Colonic mucosa (tissue), 4 donors: ENCODE results near the gene ZNF780A. TPM values are rescaled to one million over a fixed set of nuclear protein-coding genes. Genes with fewer than 3 reads are reported as not detected.

Experiments
- DNase-seq: peaks from one replicate; pipeline ENCODE4 v3.0.0-alpha.2; 2020
- H3K27ac ChIP-seq: fragments of 200-600 bp; one replicate; pipeline ENCODE4 v1.8.0; 2021
- H3K27me3 ChIP-seq: fragments of 200-600 bp; one replicate; pipeline ENCODE4 v1.8.0; 2021
- H3K36me3 ChIP-seq: fragments of 200-600 bp; one replicate; pipeline ENCODE4 v1.8.0; 2021
- H3K4me1 ChIP-seq: fragments of 200-600 bp; one replicate; pipeline ENCODE4 v1.8.0; 2021; ENCODE audit warnings: mild to moderate bottlenecking
- H3K4me3 ChIP-seq: fragments of 200-600 bp; one replicate; pipeline ENCODE4 v1.8.0; 2021
- H3K9ac ChIP-seq, 2 donors: one replicate each; pipeline ENCODE4 v1.7.0; 2013; ENCODE audit warnings: control low read depth in 2 of 2, low read depth in 2 of 2, low read length in 2 of 2
- H3K9me3 ChIP-seq: fragments of 200-600 bp; one replicate; pipeline ENCODE4 v1.8.0; 2021
- intact Hi-C: fragments of 100-400 bp; cut with DNase I; formaldehyde crosslinking; loops from one replicate; pipeline ENCODE4 v1.14.1; 2022
- total RNA-seq, 2 donors: library from RNA; stranded (reverse); fragmentation: NEBNext Ultra II Directional in 1 of 2; extraction: Animal tissue kit (Norgen Biotek cat#: 25700) in 1 of 2; gene quantifications; one replicate each; pipeline ENCODE4 v1.2.1, GENCODE V29; 2021
- TF ChIP-seq, protein P1 (sequence below): fragments of 200-600 bp; IDR thresholded peaks from one replicate; pipeline ENCODE4 v1.8.0; 2022; ENCODE audit warnings: antibody characterized with exemption, mild to moderate bottlenecking
- donor health status: healthy.
- donor health status: DM: no; HTN: no; CAD: no.
- donor health status: DM: no; HTN: no; CAD: no.

ZNF780A gene
- total RNA-seq, 2 donors from 2014 or later, result 13.1 to 13.4 TPM

DNA sequence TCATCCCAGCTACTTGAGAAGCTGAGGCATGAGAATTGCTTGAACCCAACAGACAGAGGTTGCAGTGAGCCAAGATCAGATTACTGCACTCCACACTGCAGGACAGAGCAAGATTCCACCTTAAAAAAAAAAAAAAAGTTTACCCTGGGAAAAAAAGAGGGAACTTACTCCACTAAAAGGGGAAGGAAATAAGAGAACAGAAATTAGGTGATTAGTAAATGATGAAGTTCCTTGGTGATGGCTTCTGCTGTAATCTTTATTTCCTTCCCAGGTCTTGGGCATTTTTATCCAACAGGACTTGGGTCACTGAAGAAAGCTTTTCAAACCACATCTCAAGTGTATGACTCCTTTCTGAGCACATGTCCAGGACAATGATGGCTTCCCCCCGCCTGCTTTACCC, 9.3 kb downstream of the ZNF780A start:
- DNase-seq, result no peak
- Histone ChIP-seq H3K9ac (no peak overlapping the region), H3K4me1 (no peaks in the 10 kb centered on the region), H3K36me3 (no peaks in the 10 kb centered on the region), H3K27ac (no peak overlapping the region), H3K9me3 (no peaks in the 10 kb centered on the region), H3K27me3 (no peaks in the 10 kb centered on the region), H3K4me3 (no peak overlapping the region)
- intact Hi-C loops, result no loop called here
- TF ChIP-seq, protein P1, sequence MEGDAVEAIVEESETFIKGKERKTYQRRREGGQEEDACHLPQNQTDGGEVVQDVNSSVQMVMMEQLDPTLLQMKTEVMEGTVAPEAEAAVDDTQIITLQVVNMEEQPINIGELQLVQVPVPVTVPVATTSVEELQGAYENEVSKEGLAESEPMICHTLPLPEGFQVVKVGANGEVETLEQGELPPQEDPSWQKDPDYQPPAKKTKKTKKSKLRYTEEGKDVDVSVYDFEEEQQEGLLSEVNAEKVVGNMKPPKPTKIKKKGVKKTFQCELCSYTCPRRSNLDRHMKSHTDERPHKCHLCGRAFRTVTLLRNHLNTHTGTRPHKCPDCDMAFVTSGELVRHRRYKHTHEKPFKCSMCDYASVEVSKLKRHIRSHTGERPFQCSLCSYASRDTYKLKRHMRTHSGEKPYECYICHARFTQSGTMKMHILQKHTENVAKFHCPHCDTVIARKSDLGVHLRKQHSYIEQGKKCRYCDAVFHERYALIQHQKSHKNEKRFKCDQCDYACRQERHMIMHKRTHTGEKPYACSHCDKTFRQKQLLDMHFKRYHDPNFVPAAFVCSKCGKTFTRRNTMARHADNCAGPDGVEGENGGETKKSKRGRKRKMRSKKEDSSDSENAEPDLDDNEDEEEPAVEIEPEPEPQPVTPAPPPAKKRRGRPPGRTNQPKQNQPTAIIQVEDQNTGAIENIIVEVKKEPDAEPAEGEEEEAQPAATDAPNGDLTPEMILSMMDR, result no peak

DNA sequence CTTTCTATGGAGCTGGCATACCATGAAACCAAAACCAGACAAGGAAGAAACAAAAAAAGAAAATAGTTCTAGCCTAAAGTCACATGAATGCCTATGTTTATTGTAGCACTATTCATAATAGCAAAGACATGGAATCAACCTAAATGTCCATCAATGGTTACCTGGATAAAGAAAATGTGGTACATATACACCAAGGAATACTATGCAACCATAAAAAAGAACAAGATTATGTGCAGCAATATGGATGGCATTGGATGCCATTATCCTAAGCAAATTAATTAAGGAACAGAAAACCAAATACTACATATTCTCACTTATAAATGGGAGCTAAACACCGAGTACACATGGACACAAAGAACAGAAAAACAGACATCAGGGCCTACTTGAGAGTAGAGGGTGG, 10.5 kb downstream of the ZNF780A start:
- Histone ChIP-seq H3K4me1 (no peaks in the 10 kb centered on the region), H3K9me3 (no peaks in the 10 kb centered on the region), H3K27me3 (no peaks in the 10 kb centered on the region), H3K27ac (no peak overlapping the region), H3K36me3 (peaks cover 7% of the 10 kb centered on the region), H3K9ac (no peak overlapping the region), H3K4me3 (no peak overlapping the region)
- TF ChIP-seq, protein P1, result no peak
- no peak for DNase-seq
- intact Hi-C loops, result no loop called here

DNA sequence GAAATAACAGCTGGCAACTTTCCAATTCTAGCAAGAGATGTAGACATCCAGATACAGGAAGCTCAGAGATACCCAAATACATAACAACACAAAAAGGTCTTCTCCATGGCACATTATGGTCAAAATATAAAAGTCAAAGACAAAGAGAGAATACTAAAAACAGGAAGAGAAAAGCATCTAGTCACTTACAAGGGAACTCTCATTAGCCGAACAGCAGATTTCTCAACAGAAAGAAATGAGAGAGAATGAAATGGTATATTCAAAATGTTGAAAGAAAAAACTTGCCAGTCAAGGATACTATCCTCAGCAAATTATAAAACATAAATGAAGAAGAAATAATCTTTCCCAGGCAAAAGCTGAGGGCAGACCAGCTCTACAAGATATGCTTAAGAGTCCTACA, 12.4 kb downstream of the ZNF780A start:
- Histone ChIP-seq H3K27me3 (no peaks in the 10 kb centered on the region), H3K4me1 (no peaks in the 10 kb centered on the region), H3K27ac (no peak overlapping the region), H3K4me3 (no peak overlapping the region), H3K36me3 (peaks cover 13% of the 10 kb centered on the region), H3K9ac (no peak overlapping the region), H3K9me3 (no peaks in the 10 kb centered on the region)
- intact Hi-C loops, result no loop called here
- TF ChIP-seq, protein P1, result no peak
- DNase-seq, result no peak

DNA sequence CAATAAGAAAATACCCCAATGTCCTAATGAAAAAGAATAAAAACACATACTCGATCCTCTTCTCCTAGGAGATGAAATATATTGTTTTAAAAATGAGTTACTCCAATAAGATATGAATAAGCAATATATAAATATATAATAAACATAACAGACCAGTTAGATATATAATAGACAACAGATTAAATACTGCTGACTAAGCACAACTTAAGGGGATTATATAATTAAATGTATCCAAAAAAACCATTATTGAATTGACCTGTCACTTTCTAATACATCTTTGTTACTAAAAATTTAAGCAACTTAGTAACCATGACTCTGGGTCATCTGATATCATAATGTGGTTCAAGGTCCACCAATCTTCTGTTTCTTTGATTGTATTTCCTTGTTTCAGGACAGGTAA, 20.7 kb downstream of the ZNF780A start:
- Histone ChIP-seq H3K36me3 (peaks cover 4% of the 10 kb centered on the region), H3K27me3 (no peaks in the 10 kb centered on the region), H3K27ac (no peak overlapping the region), H3K9me3 (no peaks in the 10 kb centered on the region), H3K4me3 (no peak overlapping the region), H3K9ac (no peak overlapping the region), H3K4me1 (no peaks in the 10 kb centered on the region)
- intact Hi-C loops, result no loop called here
- no peak for DNase-seq
- TF ChIP-seq, protein P1, result no peak

DNA sequence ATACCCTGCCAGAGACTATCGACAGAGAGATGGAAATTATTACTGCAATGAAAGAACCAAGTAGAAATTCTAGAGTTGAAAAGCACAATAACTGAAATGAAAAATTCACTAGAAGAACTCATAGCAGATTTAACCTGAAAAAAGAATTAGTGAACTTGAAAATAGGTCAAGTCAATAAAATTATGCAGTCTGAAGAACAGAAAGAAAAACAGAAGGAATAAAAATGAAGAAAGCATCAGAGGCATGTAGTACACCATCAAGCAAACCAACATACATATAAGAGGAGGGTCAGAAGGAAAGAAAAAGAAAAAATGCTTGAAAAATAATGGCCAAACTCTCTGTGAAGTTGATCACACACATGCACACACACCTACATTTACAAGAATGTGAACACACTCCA, 31.1 kb downstream of the ZNF780A start:
- no peak for DNase-seq
- Histone ChIP-seq H3K9me3 (no peaks in the 10 kb centered on the region), H3K4me1 (peaks cover 5% of the 10 kb centered on the region), H3K27ac (no peak overlapping the region), H3K27me3 (no peaks in the 10 kb centered on the region), H3K36me3 (no peaks in the 10 kb centered on the region), H3K9ac (no peak overlapping the region), H3K4me3 (no peak overlapping the region)
- intact Hi-C loops, result no loop called here
- TF ChIP-seq, protein P1, result no peak

DNA sequence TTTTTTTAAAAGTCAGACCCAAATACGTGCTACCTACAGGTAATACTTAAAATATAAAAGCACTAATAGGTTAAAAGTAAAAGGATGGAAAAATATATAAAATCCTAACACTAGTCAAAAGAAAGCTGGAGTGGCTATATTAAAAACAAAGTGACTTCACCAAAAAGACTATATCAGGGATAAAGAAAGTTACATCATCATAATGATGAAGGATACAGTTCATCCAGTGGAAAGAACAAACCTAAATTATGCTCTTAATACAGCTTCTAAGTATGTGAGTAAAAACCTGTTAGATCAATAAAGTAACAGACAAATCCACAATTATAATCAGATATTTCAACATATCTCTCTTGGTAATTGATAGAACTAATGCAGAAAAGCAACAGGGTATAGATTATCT, 33.6 kb downstream of the ZNF780A start:
- Histone ChIP-seq H3K4me3 (no peak overlapping the region), H3K36me3 (no peaks in the 10 kb centered on the region), H3K4me1 (peaks cover 5% of the 10 kb centered on the region), H3K27me3 (no peaks in the 10 kb centered on the region), H3K27ac (no peak overlapping the region), H3K9ac (no peak overlapping the region), H3K9me3 (no peaks in the 10 kb centered on the region)
- no peak for DNase-seq
- TF ChIP-seq, protein P1, result no peak
- intact Hi-C loops, result no loop called here
